ENCODE data around the gene CCDC191.

GRCh38 chr3:113983544-113983943 is 72.8 kb downstream of the CCDC191 start:
- no peak for TF ChIP-seq CTCF (IDR thresholded peaks at IDR 0.05; ENCODE audit: low read depth, low read length, poor library complexity, severe bottlenecking)
- no peak for TF ChIP-seq EZH2phosphoT487 (IDR thresholded peaks at IDR 0.05; ENCODE audit: borderline replicate concordance, low read length)

Data from DOHH2 (cell line).